ENCODE data around the gene CYFIP2.

CYFIP2 gene

DNA sequence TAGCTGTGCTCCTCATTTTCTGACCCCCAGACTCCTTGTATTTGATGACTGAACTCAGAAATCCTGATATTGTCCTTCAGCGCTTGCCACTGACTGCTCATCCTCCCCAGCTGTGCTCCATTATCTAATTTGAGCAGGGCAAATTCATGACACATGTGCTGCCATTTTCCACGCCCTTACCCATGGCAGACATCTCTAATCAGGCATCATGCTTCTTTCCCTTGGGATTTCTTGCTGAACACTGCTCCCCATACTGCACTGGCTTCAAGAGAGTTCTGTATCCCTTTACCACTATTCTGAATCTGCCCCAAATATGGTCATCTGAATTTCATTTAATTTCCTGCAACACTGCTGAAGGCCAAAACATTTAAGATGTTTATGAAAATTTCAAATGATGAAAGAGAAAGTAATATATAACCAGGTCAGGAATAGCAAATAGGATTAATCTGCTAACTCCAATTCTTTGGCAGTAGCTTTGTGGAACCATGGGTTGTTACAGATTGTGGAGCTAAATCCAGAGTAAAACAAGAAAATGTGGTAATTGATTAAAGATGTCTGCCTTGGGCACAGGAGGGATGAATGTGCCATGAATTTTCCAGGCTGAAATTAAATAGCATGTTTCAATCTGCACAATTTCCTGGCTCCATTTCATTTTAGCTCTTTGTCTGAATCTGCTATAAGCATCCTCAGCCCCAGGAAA, 93.6 kb downstream of the CYFIP2 start:
- no peak for DNase-seq

DNA sequence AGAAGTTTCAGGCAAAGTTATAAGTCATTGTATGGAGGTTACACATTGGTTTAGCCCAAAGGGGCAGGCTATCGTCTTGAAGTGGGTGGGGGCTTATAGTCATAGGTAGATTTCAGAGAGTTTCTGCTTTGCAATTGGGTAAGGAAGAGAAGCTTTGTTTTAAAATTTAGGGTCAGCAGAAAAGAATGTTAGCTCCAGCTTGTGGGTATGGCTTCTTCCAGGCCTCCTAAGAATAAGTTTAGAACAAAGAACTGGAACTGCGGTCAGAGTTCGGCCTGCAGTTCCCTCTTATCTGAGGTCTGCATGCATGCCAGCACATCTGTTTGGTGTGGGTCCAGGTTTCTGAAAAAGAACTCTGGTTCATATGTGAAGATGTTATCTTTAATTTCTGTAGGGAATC, 96.1 kb downstream of the CYFIP2 start:
- DNase-seq = peak; percentile 4 to 36 (median 30)

GRCh38 chr5:157362502-157362901, 96.6 kb downstream of the CYFIP2 start:
- no peak for DNase-seq

GRCh38 chr5:157362982-157363381, 97.1 kb downstream of the CYFIP2 start:
- no peak for DNase-seq

DNA sequence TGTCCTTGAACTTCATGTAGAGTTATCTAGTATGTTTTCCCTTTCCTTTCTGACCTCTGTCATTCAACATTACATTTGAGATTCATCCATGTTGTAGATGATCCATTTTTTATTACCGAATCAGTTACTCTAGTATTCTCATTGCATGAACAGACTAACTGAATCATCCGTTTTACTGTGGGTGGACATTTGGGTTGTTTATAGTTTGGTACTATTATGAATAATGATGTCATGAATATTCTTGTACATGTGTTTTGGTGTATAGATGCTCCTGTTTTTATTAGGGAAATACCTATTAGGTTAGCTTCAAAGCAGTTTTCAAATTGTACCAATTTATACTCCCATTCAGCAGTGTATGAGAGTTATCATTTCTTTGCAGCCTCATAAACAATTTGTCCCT, 99.8 kb downstream of the CYFIP2 start:
- no peak for DNase-seq

DNA sequence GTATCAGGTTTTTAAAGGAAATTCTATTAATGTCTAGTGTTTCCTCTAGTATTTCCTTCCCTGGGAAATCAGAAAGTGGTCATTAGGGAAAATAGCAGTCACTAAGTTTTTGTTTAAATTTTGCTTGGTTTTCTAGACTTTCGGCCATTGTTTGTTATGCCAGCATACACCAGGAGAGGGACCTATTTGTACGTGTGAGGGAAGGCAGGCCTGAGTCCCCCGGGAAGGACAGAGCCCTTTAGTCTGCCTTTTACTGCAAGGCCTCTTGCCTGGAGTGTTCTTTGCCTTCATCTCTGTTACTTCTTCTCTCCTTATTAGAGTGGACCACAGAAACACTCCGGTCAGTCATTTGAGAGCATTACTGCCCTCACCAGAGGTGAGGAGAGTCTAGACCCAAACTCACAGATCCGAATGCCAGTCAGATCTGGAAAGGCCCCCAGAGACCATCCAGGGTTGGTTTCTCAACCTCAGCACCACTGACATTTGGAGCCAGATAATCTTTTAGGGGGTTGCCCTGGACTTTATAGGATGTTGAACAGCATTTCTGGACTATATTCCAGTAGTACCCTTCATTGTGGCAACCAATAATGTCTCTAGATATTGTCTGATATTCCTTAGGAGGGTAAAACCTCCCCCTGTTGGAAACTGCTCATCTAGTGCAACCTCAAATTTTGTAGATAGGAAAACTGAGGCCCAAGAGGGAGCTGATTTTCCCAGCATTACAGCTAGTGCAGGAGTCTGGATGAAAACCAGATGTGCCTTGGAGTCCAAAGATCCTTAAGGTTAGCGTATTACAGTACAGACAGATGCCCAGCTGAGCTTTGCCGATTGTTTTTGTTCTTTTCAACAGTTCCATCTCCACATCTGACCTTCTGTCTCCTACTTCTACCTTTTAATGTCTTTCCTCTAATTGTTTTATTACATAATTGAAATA, 101.1 kb downstream of the CYFIP2 start:
- no peak for DNase-seq

DNA sequence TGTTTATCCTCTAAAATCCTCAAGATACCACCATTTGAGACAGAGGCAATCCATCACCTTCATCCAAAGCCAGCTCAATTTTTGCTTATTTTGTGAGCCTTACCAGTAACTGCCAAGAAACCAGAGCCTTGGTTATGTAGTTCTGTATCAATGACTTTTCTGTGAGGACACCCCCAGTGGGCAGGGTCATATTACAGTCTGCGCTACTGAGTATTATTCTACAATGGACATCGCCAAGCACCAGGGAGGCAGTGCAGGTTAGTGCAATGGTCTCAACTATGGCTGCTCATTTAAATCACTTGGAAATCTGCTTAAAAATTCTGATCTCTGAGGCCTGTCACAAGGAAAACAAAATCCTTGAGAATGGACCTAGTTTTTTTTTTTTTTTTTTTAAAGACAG, 103.6 kb downstream of the CYFIP2 start:
- no peak for DNase-seq

DNA sequence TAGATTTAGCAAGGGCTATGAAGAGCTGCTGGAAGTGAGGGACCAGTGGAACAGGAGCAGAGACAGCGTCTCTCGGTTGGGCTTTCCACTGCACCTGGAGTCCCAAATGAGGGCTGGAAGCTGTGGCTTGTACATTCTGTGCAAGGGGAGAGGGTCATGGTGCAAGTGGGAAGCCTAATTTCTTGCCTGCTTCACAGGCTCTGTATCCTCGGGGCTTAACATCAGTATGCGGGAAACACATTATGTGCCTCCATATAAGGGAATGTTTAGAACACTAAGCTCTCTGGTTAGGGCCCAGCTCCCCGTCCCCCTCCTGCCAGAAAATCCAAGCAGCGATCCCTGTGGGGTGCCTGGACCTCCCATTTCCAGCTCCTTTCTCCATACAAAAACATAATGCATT, 105.0 kb downstream of the CYFIP2 start:
- DNase-seq = no peak

DNA sequence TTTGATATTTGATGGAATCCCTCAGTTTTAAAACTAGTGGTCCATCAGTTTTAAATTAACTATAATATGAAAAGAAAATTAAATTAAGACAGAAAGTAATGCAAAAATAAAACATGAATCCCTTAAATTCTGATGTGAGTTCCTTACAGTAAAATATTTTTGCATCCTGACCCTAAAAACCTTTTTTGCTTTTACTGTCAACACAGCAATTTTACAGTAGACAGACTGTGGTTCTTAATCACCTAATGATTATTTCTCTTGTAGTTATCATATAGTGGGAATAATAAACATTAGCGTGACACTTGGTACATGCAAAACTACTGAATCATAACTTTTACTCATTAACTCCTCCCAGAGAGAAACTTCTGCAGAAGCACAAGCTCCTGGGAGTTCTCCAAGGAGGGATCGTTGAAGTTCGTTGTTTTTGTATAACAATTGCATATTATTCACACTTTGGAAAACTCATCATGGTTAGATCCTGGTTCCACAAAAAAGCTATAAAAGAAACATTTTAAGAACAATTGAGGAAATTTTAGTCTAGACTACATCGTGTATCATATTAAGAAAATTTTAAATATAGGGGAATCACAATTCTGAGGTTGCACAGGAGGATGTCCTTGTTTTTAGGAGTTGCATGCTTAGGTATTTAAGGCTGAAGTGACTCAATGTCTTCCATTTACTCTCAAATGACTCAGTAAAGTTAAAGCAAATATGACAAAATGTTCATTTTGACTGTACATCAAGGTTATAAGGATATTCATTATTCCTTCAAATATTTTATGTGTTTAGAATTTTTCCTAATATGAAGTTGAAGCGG, 105.9 kb downstream of the CYFIP2 start:
- DNase-seq = no peak

GRCh38 chr5:157372472-157372822, 106.5 kb downstream of the CYFIP2 start:
- no peak for DNase-seq

DNA sequence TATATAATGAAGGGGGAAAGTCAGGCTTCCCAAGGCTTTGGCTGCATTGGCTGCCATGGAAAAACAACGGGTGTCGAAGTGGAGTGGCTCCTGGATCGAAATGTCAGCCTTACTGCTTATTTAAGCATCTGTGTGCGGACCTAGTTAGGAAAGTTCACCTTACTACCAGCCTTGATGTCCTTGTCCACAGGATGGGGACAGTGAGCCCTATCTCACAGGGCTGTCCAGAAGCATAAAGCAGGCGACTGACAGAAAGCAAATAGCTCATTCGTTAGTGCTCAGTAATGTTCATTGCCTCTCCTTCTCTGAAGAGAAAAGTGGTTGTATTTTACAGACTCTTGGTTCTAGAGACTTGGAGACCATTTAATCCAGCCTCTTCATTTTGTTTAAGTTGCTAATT, 112.6 kb downstream of the CYFIP2 start:
- no peak for DNase-seq

DNA sequence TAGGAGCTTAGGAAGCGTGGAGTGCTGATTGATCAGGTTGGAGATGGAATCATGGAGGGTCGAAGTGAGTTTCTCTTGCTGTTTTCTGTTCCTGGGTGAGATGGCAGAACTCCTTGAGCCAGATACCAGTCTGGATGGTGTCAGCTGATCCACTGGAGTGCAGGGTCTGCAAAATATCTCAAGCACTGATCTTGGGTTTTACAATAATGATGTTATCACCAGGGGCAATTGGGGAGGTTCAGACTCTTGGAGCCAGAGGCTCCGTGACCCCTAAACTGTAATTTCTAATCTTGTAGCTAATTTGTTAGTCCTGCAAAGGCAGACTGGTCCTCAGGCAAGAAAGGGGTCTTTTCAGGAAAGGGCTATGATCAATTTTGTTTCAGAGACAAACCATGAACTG, 114.1 kb downstream of the CYFIP2 start:
- DNase-seq = no peak

- no peak for DNase-seq
These were observed 115.8 kb downstream of the CYFIP2 start for GRCh38 chr5:157381746-157382145.

DNA sequence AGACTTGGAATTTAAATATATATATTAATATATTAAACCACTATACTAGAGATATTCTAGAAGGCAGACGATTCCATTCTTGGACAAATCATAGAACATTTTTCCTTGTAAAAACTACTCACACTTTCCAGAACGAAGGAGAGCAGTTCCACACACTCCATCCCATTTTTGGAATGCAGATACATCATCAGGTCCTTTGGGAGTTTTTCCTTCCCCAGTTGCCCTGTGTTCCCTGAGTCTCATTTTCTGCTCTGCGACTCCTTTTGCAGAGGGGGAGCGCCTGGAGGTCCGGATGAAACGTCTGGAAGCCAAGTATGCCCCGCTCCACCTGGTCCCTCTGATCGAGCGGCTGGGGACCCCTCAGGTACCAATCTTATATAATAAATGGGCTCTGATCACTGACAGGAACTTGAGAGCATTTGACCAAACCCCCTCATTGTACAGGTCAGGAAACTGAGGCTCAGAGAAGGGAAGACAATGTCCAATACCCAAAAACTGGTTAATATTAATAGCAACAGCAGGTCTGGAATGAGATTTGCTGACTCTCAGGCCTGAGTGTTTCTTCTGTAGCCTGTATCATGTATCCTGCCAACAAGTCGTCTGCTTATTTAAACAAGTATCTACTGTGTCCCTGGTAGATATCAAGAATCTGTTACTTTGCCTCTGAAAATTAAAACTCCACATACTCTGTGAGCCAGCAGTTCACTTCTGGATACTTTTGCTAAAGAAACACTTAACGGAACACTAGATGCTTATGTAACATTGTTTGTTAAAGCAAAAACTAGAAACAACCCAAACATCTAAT, 117.3 kb downstream of the CYFIP2 start:
- no peak for DNase-seq

DNA sequence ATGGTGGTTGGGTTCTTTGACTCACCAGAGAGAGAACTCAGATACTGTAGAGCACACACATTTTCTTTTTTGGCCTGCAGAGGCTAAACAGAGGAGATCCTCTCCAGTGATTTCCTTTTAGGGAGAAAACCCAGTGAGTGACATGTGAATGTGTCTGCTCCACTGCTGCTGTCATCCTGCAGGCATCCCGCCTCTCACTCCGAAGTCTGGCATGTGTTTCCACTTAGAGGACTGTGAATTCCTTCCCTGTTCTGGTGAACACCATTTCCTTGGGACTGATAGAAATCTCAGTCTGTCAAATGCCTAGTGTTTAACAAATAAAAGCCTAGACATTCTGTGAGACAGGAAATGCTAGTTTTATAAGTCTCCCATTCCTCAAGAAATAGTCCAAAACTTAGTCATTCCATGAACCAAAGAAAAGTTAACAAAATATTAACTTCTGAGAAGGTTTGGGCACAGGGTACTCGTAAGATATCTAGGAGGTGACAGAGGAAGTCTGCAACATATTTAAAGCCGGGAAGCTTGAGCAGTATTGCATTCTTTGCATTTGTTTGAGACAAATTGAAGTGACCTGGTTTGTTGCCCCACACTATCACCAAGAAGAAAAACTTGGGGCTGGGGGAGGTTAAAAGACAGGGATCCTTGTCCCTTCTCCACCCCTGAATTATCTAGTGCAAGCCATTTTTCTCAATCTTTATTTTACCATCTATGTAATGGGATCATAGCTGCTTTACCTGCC, 119.2 kb downstream of the CYFIP2 start:
- DNase-seq = no peak

- no peak for DNase-seq
These were observed 121.2 kb downstream of the CYFIP2 start for GRCh38 chr5:157387041-157387563.

- peak; percentile 39 to 66 (median 46) for DNase-seq
These were observed 121.8 kb downstream of the CYFIP2 start for GRCh38 chr5:157387683-157388093.

DNA sequence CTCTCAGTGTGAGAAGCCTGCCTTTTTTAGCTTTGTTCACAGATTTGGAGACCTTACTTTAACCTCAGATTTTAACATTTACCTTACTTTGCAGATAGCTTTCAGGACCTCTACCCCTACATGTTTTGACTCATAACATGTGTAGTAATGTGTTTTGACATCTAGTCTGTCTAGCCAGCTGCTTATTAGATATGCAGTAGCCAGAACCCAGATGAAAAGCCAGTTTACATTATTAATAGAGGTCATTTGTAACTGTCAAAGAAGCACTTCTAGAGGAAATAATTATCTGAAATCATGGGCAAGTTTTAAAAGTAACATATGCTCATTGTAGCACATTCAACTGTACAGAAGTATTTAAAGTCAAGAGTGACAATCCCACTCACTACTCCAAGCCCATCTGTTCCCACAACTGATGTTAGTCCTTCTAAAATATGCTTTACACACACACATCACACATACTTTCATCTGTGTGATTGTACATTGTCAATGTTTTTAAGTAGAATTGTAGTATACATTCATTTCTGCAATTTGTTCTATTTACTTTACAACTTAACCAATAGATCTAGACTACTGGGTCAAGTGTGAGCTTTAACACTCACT, 122.3 kb downstream of the CYFIP2 start:
- no peak for DNase-seq

DNA sequence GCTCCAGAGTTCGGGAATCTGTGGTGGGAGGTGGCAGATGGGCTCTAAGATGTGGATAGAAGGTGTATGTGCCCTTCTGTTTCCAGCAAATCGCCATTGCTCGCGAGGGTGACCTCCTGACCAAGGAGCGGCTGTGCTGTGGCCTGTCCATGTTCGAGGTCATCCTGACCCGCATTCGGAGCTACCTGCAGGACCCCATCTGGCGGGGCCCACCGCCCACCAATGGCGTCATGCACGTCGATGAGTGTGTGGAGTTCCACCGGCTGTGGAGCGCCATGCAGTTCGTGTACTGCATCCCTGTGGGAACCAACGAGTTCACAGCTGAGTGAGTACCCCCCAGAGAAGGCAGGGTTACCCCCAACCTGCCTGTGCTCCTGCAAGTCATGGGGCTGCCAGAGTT, 123.2 kb downstream of the CYFIP2 start:
- no peak for DNase-seq

DNA sequence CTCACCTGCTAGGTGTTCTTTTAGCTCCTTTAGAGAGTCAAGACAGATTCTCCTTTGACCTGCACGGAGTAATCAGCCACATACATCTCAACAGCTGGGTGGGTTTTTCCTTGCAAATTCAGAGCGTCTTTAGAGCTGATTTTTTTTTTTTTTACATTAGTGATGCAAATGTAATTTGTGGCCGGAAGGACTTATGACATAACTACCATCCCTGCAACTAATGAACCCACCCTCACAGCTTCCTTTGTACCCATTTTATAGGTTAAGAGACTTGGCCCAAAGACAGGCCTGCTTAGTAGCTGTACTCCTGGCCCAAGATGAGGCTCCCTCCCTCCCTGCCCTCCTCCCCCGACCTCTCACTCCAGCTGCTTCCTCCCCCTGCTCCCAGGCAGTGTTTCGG, 124.2 kb downstream of the CYFIP2 start:
- DNase-seq = no peak
